ENCODE data around the gene TOM1.

DNA sequence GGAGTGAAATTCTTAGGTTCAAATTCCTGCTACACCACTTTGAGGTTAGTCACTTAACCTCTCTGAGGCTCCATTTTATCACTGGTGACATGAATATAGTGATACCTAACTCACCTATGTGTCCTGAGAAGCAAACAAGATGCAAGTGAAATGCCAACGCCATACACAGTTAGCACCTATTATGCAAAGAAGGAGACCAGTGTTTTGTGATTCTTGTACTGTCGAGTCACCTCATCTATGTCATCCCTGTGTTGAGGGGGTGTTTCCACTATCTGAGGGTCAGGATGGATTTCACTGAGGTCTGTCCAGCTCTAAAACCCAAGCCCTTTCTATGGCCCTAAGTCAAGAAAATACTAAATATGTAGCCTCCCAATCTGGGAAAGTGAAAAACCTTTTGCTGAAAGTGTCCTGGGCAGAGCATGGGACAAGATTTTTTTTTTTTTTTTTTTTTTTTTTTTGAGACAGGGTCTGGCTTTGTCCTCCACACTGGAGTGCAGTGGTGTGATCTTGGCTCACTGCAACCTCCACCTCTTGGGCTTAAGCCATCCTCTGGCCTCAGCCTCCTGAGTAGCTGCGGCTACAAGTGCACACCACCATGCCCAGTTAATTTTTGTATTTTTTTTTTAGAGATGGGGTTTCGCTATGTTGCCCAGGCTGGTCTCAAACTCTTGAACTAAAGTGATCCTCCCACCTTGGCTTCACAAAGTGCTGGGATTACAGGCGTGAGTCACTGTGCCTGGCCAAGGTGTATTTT is 95.3 kb downstream of the TOM1 start:
- TF ChIP-seq TAF1 (IDR thresholded peaks at IDR 0.05; ENCODE audit: borderline replicate concordance, insufficient read depth, low read length): no peak
- TF ChIP-seq, protein P1, sequence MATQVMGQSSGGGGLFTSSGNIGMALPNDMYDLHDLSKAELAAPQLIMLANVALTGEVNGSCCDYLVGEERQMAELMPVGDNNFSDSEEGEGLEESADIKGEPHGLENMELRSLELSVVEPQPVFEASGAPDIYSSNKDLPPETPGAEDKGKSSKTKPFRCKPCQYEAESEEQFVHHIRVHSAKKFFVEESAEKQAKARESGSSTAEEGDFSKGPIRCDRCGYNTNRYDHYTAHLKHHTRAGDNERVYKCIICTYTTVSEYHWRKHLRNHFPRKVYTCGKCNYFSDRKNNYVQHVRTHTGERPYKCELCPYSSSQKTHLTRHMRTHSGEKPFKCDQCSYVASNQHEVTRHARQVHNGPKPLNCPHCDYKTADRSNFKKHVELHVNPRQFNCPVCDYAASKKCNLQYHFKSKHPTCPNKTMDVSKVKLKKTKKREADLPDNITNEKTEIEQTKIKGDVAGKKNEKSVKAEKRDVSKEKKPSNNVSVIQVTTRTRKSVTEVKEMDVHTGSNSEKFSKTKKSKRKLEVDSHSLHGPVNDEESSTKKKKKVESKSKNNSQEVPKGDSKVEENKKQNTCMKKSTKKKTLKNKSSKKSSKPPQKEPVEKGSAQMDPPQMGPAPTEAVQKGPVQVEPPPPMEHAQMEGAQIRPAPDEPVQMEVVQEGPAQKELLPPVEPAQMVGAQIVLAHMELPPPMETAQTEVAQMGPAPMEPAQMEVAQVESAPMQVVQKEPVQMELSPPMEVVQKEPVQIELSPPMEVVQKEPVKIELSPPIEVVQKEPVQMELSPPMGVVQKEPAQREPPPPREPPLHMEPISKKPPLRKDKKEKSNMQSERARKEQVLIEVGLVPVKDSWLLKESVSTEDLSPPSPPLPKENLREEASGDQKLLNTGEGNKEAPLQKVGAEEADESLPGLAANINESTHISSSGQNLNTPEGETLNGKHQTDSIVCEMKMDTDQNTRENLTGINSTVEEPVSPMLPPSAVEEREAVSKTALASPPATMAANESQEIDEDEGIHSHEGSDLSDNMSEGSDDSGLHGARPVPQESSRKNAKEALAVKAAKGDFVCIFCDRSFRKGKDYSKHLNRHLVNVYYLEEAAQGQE (IDR thresholded peaks at IDR 0.05; ENCODE audit: insufficient read depth in 1 of 2, low read depth in 2 of 2, low read length in 2 of 2): no peak
- TF ChIP-seq POLR2AphosphoS5 (IDR thresholded peaks at IDR 0.05; ENCODE audit: low read depth, low read length): no peak
- no peak for TF ChIP-seq SIN3A (IDR thresholded peaks at IDR 0.05; ENCODE audit: borderline replicate concordance, insufficient read depth, low read length)

All from PFSK-1 (cell line).